GM19239 (cell line): ENCODE measurements around the gene RAD51.

Experiments used
- DNase-seq: peaks from one replicate; pipeline ENCODE4 v3.0.0; 2011; ENCODE audit warnings: low spot score; ENCODE audit not compliant: insufficient read length
- FAIRE-seq: peaks from 2 replicates; lab custom pipeline; 2011; peaks lifted over from hg19 to GRCh38; lab: Jason Lieb, UNC

The RAD51 gene

GRCh38 chr15:40716165-40716564 lies 21.2 kb downstream of the RAD51 start:
- no peak for FAIRE-seq
- DNase-seq, result no peak

GRCh38 chr15:40721701-40722100 lies 26.7 kb downstream of the RAD51 start:
- FAIRE-seq, result no peak

GRCh38 chr15:40722354-40722753 lies 27.4 kb downstream of the RAD51 start:
- DNase-seq (no peak), FAIRE-seq (no peak)

More at GRCh38 chr15:40721701-40722100, 26.7 kb downstream of the RAD51 start:
- DNase-seq, result no peak

- FAIRE-seq (no peak), DNase-seq (no peak)
These were observed 28.0 kb downstream of the RAD51 start for GRCh38 chr15:40722934-40723333.

- FAIRE-seq (no peak), DNase-seq (no peak)
These were observed 28.9 kb downstream of the RAD51 start for GRCh38 chr15:40723919-40724318.

- no peak for DNase-seq
These were observed 36.1 kb downstream of the RAD51 start for GRCh38 chr15:40731034-40731433.

GRCh38 chr15:40736575-40736974 lies 41.6 kb downstream of the RAD51 start:
- FAIRE-seq, result no peak
- no peak for DNase-seq

More at GRCh38 chr15:40731034-40731433, 36.1 kb downstream of the RAD51 start:
- FAIRE-seq, result no peak

- DNase-seq, result no peak
- no peak for FAIRE-seq
These were observed 42.1 kb downstream of the RAD51 start for GRCh38 chr15:40737048-40737447.

- no peak for DNase-seq
- no peak for FAIRE-seq
These were observed 44.1 kb downstream of the RAD51 start for GRCh38 chr15:40739047-40739446.

GRCh38 chr15:40739854-40740253 lies 44.9 kb downstream of the RAD51 start:
- FAIRE-seq (no peak), DNase-seq (no peak)

- DNase-seq (no peak), FAIRE-seq (no peak)
These were observed 48.5 kb downstream of the RAD51 start for GRCh38 chr15:40743485-40743901.

GRCh38 chr15:40743921-40744814 lies 49.2 kb downstream of the RAD51 start:
- DNase-seq, result no peak
- no peak for FAIRE-seq

- FAIRE-seq (no peak), DNase-seq (no peak)
These were observed 49.8 kb downstream of the RAD51 start for GRCh38 chr15:40744815-40745152.

- FAIRE-seq, result no peak
- DNase-seq, result no peak
These were observed 52.0 kb downstream of the RAD51 start for GRCh38 chr15:40746916-40747418.

GRCh38 chr15:40747685-40748631 lies 53.0 kb downstream of the RAD51 start:
- no peak for FAIRE-seq
- no peak for DNase-seq

GRCh38 chr15:40749151-40749630 lies 54.2 kb downstream of the RAD51 start:
- FAIRE-seq (no peak), DNase-seq (no peak)

GRCh38 chr15:40750885-40751284 lies 55.9 kb downstream of the RAD51 start:
- FAIRE-seq (no peak), DNase-seq (no peak)

- FAIRE-seq (no peak), DNase-seq (no peak)
These were observed 56.8 kb downstream of the RAD51 start for GRCh38 chr15:40751745-40752144.

GRCh38 chr15:40754574-40754882 lies 59.6 kb downstream of the RAD51 start:
- FAIRE-seq (no peak), DNase-seq (no peak)

GRCh38 chr15:40754883-40755811 lies 60.2 kb downstream of the RAD51 start, which contains the start of gene RMDN3:
TSS of gene RMDN3 (minus strand) at chr15:40755254. CDS start at chr15:40754783, 471 bp downstream.
- peak; percentile 90 for FAIRE-seq
- DNase-seq, result peak; percentile 90
